ENCODE data around the gene AP3B1. TPM values are rescaled to one million over a fixed set of nuclear protein-coding genes. Genes with fewer than 3 reads are reported as not detected.

AP3B1 gene
- total and polyA plus RNA-seq, 2 donors (not counting 3 experiments of a cell fraction or from before 2014, with no cell fraction given): 31.6 to 46.7 TPM

DNA sequence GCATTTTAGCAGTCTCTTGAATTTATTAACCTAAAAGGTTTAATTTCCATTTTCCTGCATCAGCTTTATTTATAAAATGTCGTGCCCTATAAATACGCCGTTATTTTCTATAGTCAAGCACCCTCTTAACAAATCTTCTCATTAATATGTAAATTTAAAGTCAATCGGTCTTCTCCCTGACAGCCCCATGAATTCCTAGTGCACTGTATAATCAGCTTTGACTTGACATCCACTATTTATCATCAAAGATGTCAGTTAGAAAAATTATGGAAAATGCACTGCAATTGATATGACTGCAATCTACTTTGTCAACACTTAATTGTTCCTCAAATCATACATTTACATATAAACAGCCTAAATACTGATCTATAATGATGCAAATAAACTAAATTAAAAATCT lies 83.4 kb downstream of the AP3B1 start:
- Histone ChIP-seq H3K9me1 (replicated peaks; ENCODE audit: control insufficient read depth, extremely low read depth, insufficient read depth, low read length) (no peaks in the 10 kb centered on the region), H3K27ac (ENCODE audit: insufficient read depth, low read depth, low read length) (no peak overlapping the region), H4K20me1 (replicated peaks; ENCODE audit: control insufficient read depth, extremely low read depth, insufficient read depth, low read length) (no peaks in the 10 kb centered on the region), H3K79me2 (ENCODE audit: control insufficient read depth, insufficient read depth, low read length) (no peaks in the 10 kb centered on the region), H3K9me3 (replicated peaks; ENCODE audit: control insufficient read depth, insufficient read depth, low read length) (no peaks in the 10 kb centered on the region), H3K4me2 (ENCODE audit: insufficient read depth, low read length) (no peak overlapping the region), H3K36me3 (ENCODE audit: control insufficient read depth in 2 of 2, extremely low read depth in 1 of 2, insufficient read depth in 2 of 2, low read length in 2 of 2) (no peaks in the 10 kb centered on the region), H2AFZ (ENCODE audit: low read depth, low read length) (no peak overlapping the region), H3K4me3 (replicated peaks in 1 of 3; ENCODE audit: insufficient read depth in 1 of 3, low read depth in 1 of 3, low read length in 3 of 3) (no peak overlapping the region), H3K4me1 (ENCODE audit: control insufficient read depth, extremely low read depth, insufficient read depth, low read length) (no peaks in the 10 kb centered on the region), H3K9ac (replicated peaks; ENCODE audit: extremely low read depth, insufficient read depth, low read length) (no peak overlapping the region), H3K27me3 (ENCODE audit: control insufficient read depth in 2 of 2, insufficient read depth in 2 of 2, low read length in 2 of 2) (no peaks in the 10 kb centered on the region)
- ChIA-PET POLR2A (no interaction called here), CTCF (interaction anchor here (1.0 kb wide), 1 partner anchor 35 kb away, joined by 3 read pairs; no protein-coding TSS in a partner anchor)
- no peak for DNase-seq (ENCODE audit: low read depth, low spot score)
- intact Hi-C loops (cut with micrococcal nuclease) (no loop called here), dilution Hi-C loops (cut with MboI; ENCODE audit: extremely low pct_ligation_motif_present, low sequenced_read_pairs) (no loop called here)
- FAIRE-seq: no peak
- no peak for TF ChIP-seq FOS (IDR thresholded peaks at IDR 0.05; ENCODE audit: borderline replicate concordance, insufficient read depth, low read length)
- no peak for TF ChIP-seq GATA2 (IDR thresholded peaks at IDR 0.05; ENCODE audit: insufficient read depth, insufficient read length, low read depth, low read length)
- no peak for TF ChIP-seq POLR2A (IDR thresholded peaks at IDR 0.05; ENCODE audit: low read depth, low read length)
- TF ChIP-seq, protein P1, sequence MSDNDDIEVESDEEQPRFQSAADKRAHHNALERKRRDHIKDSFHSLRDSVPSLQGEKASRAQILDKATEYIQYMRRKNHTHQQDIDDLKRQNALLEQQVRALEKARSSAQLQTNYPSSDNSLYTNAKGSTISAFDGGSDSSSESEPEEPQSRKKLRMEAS (IDR thresholded peaks at IDR 0.05; ENCODE audit: insufficient read depth, insufficient read length): no peak
- no peak for TF ChIP-seq MYC (IDR thresholded peaks at IDR 0.05; ENCODE audit: low read depth, low read length)
- no peak for TF ChIP-seq EZH2 (IDR thresholded peaks at IDR 0.05; ENCODE audit: borderline replicate concordance, low read depth, low read length, severe bottlenecking)
- no peak for TF ChIP-seq JUN (IDR thresholded peaks at IDR 0.05; ENCODE audit: borderline replicate concordance, insufficient read depth, insufficient read length, low read depth)
- TF ChIP-seq POLR2AphosphoS5 (IDR thresholded peaks at IDR 0.05; ENCODE audit: insufficient read depth, low read depth, low read length): no peak
- TF ChIP-seq, protein P2, sequence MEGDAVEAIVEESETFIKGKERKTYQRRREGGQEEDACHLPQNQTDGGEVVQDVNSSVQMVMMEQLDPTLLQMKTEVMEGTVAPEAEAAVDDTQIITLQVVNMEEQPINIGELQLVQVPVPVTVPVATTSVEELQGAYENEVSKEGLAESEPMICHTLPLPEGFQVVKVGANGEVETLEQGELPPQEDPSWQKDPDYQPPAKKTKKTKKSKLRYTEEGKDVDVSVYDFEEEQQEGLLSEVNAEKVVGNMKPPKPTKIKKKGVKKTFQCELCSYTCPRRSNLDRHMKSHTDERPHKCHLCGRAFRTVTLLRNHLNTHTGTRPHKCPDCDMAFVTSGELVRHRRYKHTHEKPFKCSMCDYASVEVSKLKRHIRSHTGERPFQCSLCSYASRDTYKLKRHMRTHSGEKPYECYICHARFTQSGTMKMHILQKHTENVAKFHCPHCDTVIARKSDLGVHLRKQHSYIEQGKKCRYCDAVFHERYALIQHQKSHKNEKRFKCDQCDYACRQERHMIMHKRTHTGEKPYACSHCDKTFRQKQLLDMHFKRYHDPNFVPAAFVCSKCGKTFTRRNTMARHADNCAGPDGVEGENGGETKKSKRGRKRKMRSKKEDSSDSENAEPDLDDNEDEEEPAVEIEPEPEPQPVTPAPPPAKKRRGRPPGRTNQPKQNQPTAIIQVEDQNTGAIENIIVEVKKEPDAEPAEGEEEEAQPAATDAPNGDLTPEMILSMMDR (IDR thresholded peaks at IDR 0.05; ENCODE audit: extremely low read depth in 1 of 2, insufficient read depth in 1 of 2, low read depth in 1 of 2, low read length in 2 of 2): no peak
- no TSS peak for BruUV-seq (replicated peaks)

Measured in endothelial cell of umbilical vein (primary cell).